Suprapubic skin (tissue), 4 donors: ENCODE measurements around the gene BARX1. TPM values are rescaled to one million over a fixed set of nuclear protein-coding genes. Genes with fewer than 3 reads are reported as not detected.

Experiments
- DNase-seq, 2 donors: peaks; one replicate each; pipeline ENCODE4 v3.0.0-alpha.2; 2019; ENCODE audit warnings: low spot score in 2 of 2
- H3K27ac ChIP-seq: fragments of 200-600 bp; sonication (generic); one replicate; pipeline ENCODE4 v1.5.1; 2019
- H3K27me3 ChIP-seq: fragments of 200-600 bp; sonication (generic); one replicate; pipeline ENCODE4 v1.5.1; 2019
- H3K36me3 ChIP-seq: fragments of 200-600 bp; sonication (generic); one replicate; pipeline ENCODE4 v1.5.1; 2019
- H3K4me1 ChIP-seq: fragments of 200-600 bp; sonication (generic); one replicate; pipeline ENCODE4 v1.5.1; 2019
- H3K4me3 ChIP-seq: fragments of 200-600 bp; sonication (generic); one replicate; pipeline ENCODE4 v1.5.1; 2019; ENCODE audit warnings: mild to moderate bottlenecking
- H3K9me3 ChIP-seq: fragments of 200-600 bp; sonication (generic); one replicate; pipeline ENCODE4 v1.5.1; 2019
- CTCF ChIP-seq, 2 donors: fragments of 200-600 bp in 1 of 2; fragments of 450-650 bp in 1 of 2; sonication (generic) in 1 of 2; IDR thresholded peaks; one replicate each; pipeline ENCODE4 v1.5.1; 2016 to 2019; ENCODE audit warnings: antibody characterized with exemption in 2 of 2, mild to moderate bottlenecking in 1 of 2, moderate library complexity in 1 of 2
- EP300 ChIP-seq: sonication (generic); formaldehyde crosslinking; IDR thresholded peaks from one replicate; pipeline ENCODE4 v1.6.1; 2017; ENCODE audit warnings: antibody characterized with exemption
- POLR2A ChIP-seq, 2 donors: fragments of 450-650 bp; IDR thresholded peaks; one replicate each; pipeline ENCODE4 v1.6.1; 2017; ENCODE audit warnings: antibody characterized with exemption in 2 of 2, mild to moderate bottlenecking in 2 of 2, moderate library complexity in 2 of 2
- POLR2AphosphoS5 ChIP-seq, 3 donors: sonication (generic); formaldehyde crosslinking; IDR thresholded peaks; one replicate each; pipeline ENCODE4 v1.6.1; 2017; ENCODE audit warnings: antibody characterized with exemption in 3 of 3
- WGBS: methylation state at CpG from one replicate; pipeline ENCODE4 v1.1.5; 2018; 5-methylcytosine and 5-hydroxymethylcytosine counted together
- total RNA-seq, 4 donors: library from RNA; depleted of rRNA; stranded (reverse); fragments of >200 nt; gene quantifications; one replicate each; pipeline ENCODE4 v1.1.0, GENCODE V29; 2016

The BARX1 gene
- total RNA-seq, 4 donors from 2014 or later = not detected

GRCh38 chr9:93983875-93984274, 28.7 kb upstream of the BARX1 start:
- H3K9me3 ChIP-seq = peaks cover 4% of the 10 kb centered on the region
- no peak overlapping the region for H3K4me3 ChIP-seq
- DNase-seq = no peak
- no peaks in the 10 kb centered on the region for H3K4me1 ChIP-seq
- H3K27ac ChIP-seq = no peak overlapping the region
- no peaks in the 10 kb centered on the region for H3K36me3 ChIP-seq
- H3K27me3 ChIP-seq = peaks cover 3% of the 10 kb centered on the region
- TF ChIP-seq EP300 (no peak), POLR2A (IDR thresholded peaks at IDR 0.05) (no peak), POLR2AphosphoS5 (IDR thresholded peaks at IDR 0.05) (no peak)

DNA sequence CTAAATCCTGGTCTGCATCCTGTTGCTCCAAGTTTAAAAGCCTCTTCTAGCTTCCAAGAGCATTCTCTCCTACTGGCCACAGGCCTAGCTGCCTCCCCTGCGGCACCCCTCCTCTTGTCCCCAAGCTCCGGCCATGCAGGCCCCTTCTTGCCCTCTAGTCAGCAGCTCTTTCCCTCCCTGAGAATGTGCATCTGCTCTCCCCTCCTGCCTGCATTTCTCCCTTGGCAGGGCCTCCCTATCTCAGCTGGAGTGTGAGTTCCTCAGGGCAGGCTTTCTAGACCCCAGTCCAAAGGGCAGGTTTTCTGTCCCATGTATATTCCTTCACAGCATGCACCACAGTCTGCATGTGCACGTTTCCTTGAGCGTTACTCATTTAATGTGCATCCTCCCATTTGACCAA, 24.6 kb upstream of the BARX1 start:
- Histone ChIP-seq H3K27ac (no peak overlapping the region), H3K4me1 (no peaks in the 10 kb centered on the region), H3K36me3 (no peaks in the 10 kb centered on the region), H3K4me3 (no peak overlapping the region), H3K27me3 (peaks cover 3% of the 10 kb centered on the region), H3K9me3 (no peaks in the 10 kb centered on the region)
- WGBS = 81% methylated on average over 4 of the region's 4 CpGs
- TF ChIP-seq POLR2A (IDR thresholded peaks at IDR 0.05) (no peak), CTCF (IDR thresholded peaks at IDR 0.05) (no peak), POLR2AphosphoS5 (IDR thresholded peaks at IDR 0.05) (no peak), EP300 (no peak)
- no peak for DNase-seq

GRCh38 chr9:93978551-93978950, 23.4 kb upstream of the BARX1 start:
- no peak overlapping the region for H3K4me3 ChIP-seq
- H3K9me3 ChIP-seq = no peaks in the 10 kb centered on the region
- no peak overlapping the region for H3K27ac ChIP-seq
- TF ChIP-seq EP300 (no peak), POLR2A (IDR thresholded peaks at IDR 0.05) (no peak), CTCF (IDR thresholded peaks at IDR 0.05) (no peak), POLR2AphosphoS5 (IDR thresholded peaks at IDR 0.05) (no peak)
- no peak for DNase-seq
- peaks cover 3% of the 10 kb centered on the region for H3K27me3 ChIP-seq
- 53% methylated on average over 2 of the region's 2 CpGs for WGBS
- no peaks in the 10 kb centered on the region for H3K36me3 ChIP-seq
- no peaks in the 10 kb centered on the region for H3K4me1 ChIP-seq

DNA sequence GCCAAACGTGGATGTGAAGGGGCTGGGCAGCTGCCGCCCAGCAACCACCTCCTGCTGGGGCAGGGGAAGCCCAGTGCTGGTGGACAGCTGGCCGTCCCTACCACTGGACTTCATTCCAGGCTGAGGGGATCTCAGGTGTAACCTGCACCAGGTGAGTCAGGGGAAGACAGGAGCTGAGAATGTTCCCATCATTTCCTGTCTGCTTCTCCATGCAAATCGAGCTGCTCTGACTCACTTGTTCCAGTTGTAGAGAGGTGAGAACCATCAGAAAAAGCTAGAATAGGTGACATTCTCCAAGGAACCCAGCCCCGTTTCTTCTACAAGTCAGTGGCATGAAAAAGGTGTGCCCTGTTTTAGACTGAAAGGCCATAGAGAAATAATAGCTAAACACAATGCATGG, 21.8 kb upstream of the BARX1 start:
- H3K4me1 ChIP-seq = no peaks in the 10 kb centered on the region
- TF ChIP-seq CTCF (IDR thresholded peaks at IDR 0.05) (no peak), POLR2AphosphoS5 (IDR thresholded peaks at IDR 0.05) (no peak), POLR2A (IDR thresholded peaks at IDR 0.05) (no peak), EP300 (no peak)
- peaks cover 3% of the 10 kb centered on the region for H3K9me3 ChIP-seq
- peaks cover 6% of the 10 kb centered on the region for H3K27me3 ChIP-seq
- no peaks in the 10 kb centered on the region for H3K36me3 ChIP-seq
- no peak overlapping the region for H3K4me3 ChIP-seq
- no peak for DNase-seq
- no peak overlapping the region for H3K27ac ChIP-seq
- WGBS = 67% methylated on average over 5 of the region's 5 CpGs

GRCh38 chr9:93976081-93976480, 20.9 kb upstream of the BARX1 start:
- no peak overlapping the region for H3K27ac ChIP-seq
- no peak for DNase-seq
- H3K9me3 ChIP-seq = peaks cover 3% of the 10 kb centered on the region
- no peaks in the 10 kb centered on the region for H3K36me3 ChIP-seq
- TF ChIP-seq CTCF (IDR thresholded peaks at IDR 0.05) (no peak), POLR2AphosphoS5 (IDR thresholded peaks at IDR 0.05) (no peak), EP300 (no peak), POLR2A (IDR thresholded peaks at IDR 0.05) (no peak)
- peaks cover 11% of the 10 kb centered on the region for H3K27me3 ChIP-seq
- H3K4me3 ChIP-seq = no peak overlapping the region
- no peaks in the 10 kb centered on the region for H3K4me1 ChIP-seq
- 98% methylated on average over 3 of the region's 3 CpGs for WGBS

- Histone ChIP-seq H3K36me3 (no peaks in the 10 kb centered on the region), H3K4me1 (no peaks in the 10 kb centered on the region), H3K4me3 (no peak overlapping the region), H3K27me3 (peaks cover 11% of the 10 kb centered on the region), H3K9me3 (peaks cover 3% of the 10 kb centered on the region), H3K27ac (no peak overlapping the region)
- TF ChIP-seq EP300 (no peak), POLR2A (IDR thresholded peaks at IDR 0.05) (no peak)
- no peak for DNase-seq
- WGBS = 79% methylated on average over 6 of the region's 7 CpGs
Observed at GRCh38 chr9:93975262-93975661, 20.1 kb upstream of the BARX1 start.
